Activated naive CD8-positive, alpha-beta T cell (primary cell): ENCODE results near the gene AFDN.

ENCODE experiments used
- H3K27ac Mint-ChIP-seq: one replicate; pipeline ENCODE4 v1.8.0; 2021; ENCODE audit warnings: mixed read lengths
- H3K27me3 Mint-ChIP-seq: one replicate; pipeline ENCODE4 v1.8.0; 2021; ENCODE audit warnings: mixed read lengths
- H3K36me3 Mint-ChIP-seq: one replicate; pipeline ENCODE4 v1.8.0; 2021; ENCODE audit warnings: mixed read lengths
- H3K4me1 Mint-ChIP-seq: one replicate; pipeline ENCODE4 v1.8.0; 2021; ENCODE audit warnings: low read depth, mixed read lengths
- H3K4me3 Mint-ChIP-seq: one replicate; pipeline ENCODE4 v1.8.0; 2021; ENCODE audit warnings: mild to moderate bottlenecking, mixed read lengths
- H3K9me3 Mint-ChIP-seq: one replicate; pipeline ENCODE4 v1.8.0; 2021; ENCODE audit warnings: low read depth, mixed read lengths

Gene AFDN

GRCh38 chr6:167791780-167792478, 34.8 kb upstream of the AFDN start:
- H3K4me3 Mint-ChIP-seq, result no peak overlapping the region
- peaks cover 5% of the 10 kb centered on the region for H3K4me1 Mint-ChIP-seq
- H3K36me3 Mint-ChIP-seq, result no peaks in the 10 kb centered on the region
- H3K27ac Mint-ChIP-seq, result no peak overlapping the region
- H3K27me3 Mint-ChIP-seq, result peaks cover 26% of the 10 kb centered on the region
- H3K9me3 Mint-ChIP-seq, result no peaks in the 10 kb centered on the region

- peaks cover 5% of the 10 kb centered on the region for H3K4me1 Mint-ChIP-seq
- H3K36me3 Mint-ChIP-seq, result no peaks in the 10 kb centered on the region
- H3K27me3 Mint-ChIP-seq, result peaks cover 31% of the 10 kb centered on the region
- H3K9me3 Mint-ChIP-seq, result no peaks in the 10 kb centered on the region
- H3K27ac Mint-ChIP-seq, result no peak overlapping the region
- H3K4me3 Mint-ChIP-seq, result no peak overlapping the region
Observed at GRCh38 chr6:167793421-167793820, 33.3 kb upstream of the AFDN start.

- Mint-ChIP-seq H3K4me3 (peak overlapping the region; percentile 15), H3K9me3 (no peaks in the 10 kb centered on the region), H3K27me3 (peaks cover 31% of the 10 kb centered on the region), H3K27ac (no peak overlapping the region), H3K4me1 (peaks cover 5% of the 10 kb centered on the region), H3K36me3 (no peaks in the 10 kb centered on the region)
Observed at GRCh38 chr6:167794161-167795157, 32.3 kb upstream of the AFDN start.

GRCh38 chr6:167795321-167795811, 31.3 kb upstream of the AFDN start:
- Mint-ChIP-seq H3K27ac (no peak overlapping the region), H3K9me3 (no peaks in the 10 kb centered on the region), H3K36me3 (no peaks in the 10 kb centered on the region), H3K27me3 (peaks cover 33% of the 10 kb centered on the region), H3K4me3 (peak overlapping the region; percentile 43), H3K4me1 (peaks cover 5% of the 10 kb centered on the region)

- Mint-ChIP-seq H3K4me1 (peaks cover 5% of the 10 kb centered on the region), H3K27me3 (peaks cover 28% of the 10 kb centered on the region)
Observed at GRCh38 chr6:167795874-167796191, 30.9 kb upstream of the AFDN start.

GRCh38 chr6:167796192-167796981, 30.3 kb upstream of the AFDN start:
- peaks cover 5% of the 10 kb centered on the region for H3K4me1 Mint-ChIP-seq
- H3K9me3 Mint-ChIP-seq, result no peaks in the 10 kb centered on the region
- peaks cover 27% of the 10 kb centered on the region for H3K27me3 Mint-ChIP-seq
- H3K27ac Mint-ChIP-seq, result no peak overlapping the region
- H3K36me3 Mint-ChIP-seq, result no peaks in the 10 kb centered on the region
- H3K4me3 Mint-ChIP-seq, result peak overlapping the region; percentile 44

More at GRCh38 chr6:167795874-167796191, 30.9 kb upstream of the AFDN start:
- H3K27ac Mint-ChIP-seq, result no peak overlapping the region
- peak overlapping the region; percentile 43 for H3K4me3 Mint-ChIP-seq
- no peaks in the 10 kb centered on the region for H3K9me3 Mint-ChIP-seq
- H3K36me3 Mint-ChIP-seq, result no peaks in the 10 kb centered on the region

GRCh38 chr6:167797011-167797471, 29.7 kb upstream of the AFDN start:
- Mint-ChIP-seq H3K4me3 (peak overlapping the region; percentile 44), H3K27me3 (peaks cover 31% of the 10 kb centered on the region), H3K36me3 (no peaks in the 10 kb centered on the region), H3K4me1 (peaks cover 5% of the 10 kb centered on the region), H3K27ac (no peak overlapping the region), H3K9me3 (no peaks in the 10 kb centered on the region)

GRCh38 chr6:167797476-167798265, 29.0 kb upstream of the AFDN start:
- H3K27me3 Mint-ChIP-seq, result peaks cover 29% of the 10 kb centered on the region
- no peaks in the 10 kb centered on the region for H3K9me3 Mint-ChIP-seq
- no peak overlapping the region for H3K27ac Mint-ChIP-seq
- peak overlapping the region; percentile 4 for H3K4me3 Mint-ChIP-seq
- H3K36me3 Mint-ChIP-seq, result no peaks in the 10 kb centered on the region
- peaks cover 5% of the 10 kb centered on the region for H3K4me1 Mint-ChIP-seq

GRCh38 chr6:167798453-167798852, 28.3 kb upstream of the AFDN start:
- H3K9me3 Mint-ChIP-seq, result no peaks in the 10 kb centered on the region
- no peak overlapping the region for H3K4me3 Mint-ChIP-seq
- H3K36me3 Mint-ChIP-seq, result no peaks in the 10 kb centered on the region

GRCh38 chr6:167799033-167799821, 27.5 kb upstream of the AFDN start:
- Mint-ChIP-seq H3K27me3 (peaks cover 30% of the 10 kb centered on the region), H3K4me1 (peaks cover 5% of the 10 kb centered on the region), H3K4me3 (no peak overlapping the region), H3K36me3 (no peaks in the 10 kb centered on the region), H3K9me3 (no peaks in the 10 kb centered on the region), H3K27ac (no peak overlapping the region)

More at GRCh38 chr6:167798453-167798852, 28.3 kb upstream of the AFDN start:
- peaks cover 5% of the 10 kb centered on the region for H3K4me1 Mint-ChIP-seq
- H3K27me3 Mint-ChIP-seq, result peaks cover 28% of the 10 kb centered on the region
- no peak overlapping the region for H3K27ac Mint-ChIP-seq

- H3K27ac Mint-ChIP-seq, result no peak overlapping the region
- H3K27me3 Mint-ChIP-seq, result peaks cover 26% of the 10 kb centered on the region
- H3K9me3 Mint-ChIP-seq, result no peaks in the 10 kb centered on the region
Observed at GRCh38 chr6:167800549-167800948, 26.2 kb upstream of the AFDN start.

GRCh38 chr6:167801263-167801662, 25.4 kb upstream of the AFDN start:
- no peaks in the 10 kb centered on the region for H3K36me3 Mint-ChIP-seq
- H3K4me1 Mint-ChIP-seq, result no peaks in the 10 kb centered on the region
- no peak overlapping the region for H3K27ac Mint-ChIP-seq
- H3K27me3 Mint-ChIP-seq, result peaks cover 25% of the 10 kb centered on the region
- H3K4me3 Mint-ChIP-seq, result no peak overlapping the region
- no peaks in the 10 kb centered on the region for H3K9me3 Mint-ChIP-seq

More at GRCh38 chr6:167800549-167800948, 26.2 kb upstream of the AFDN start:
- Mint-ChIP-seq H3K4me3 (no peak overlapping the region), H3K36me3 (no peaks in the 10 kb centered on the region), H3K4me1 (peaks cover 3% of the 10 kb centered on the region)

GRCh38 chr6:167802339-167802738, 24.4 kb upstream of the AFDN start:
- peaks cover 25% of the 10 kb centered on the region for H3K27me3 Mint-ChIP-seq
- no peaks in the 10 kb centered on the region for H3K9me3 Mint-ChIP-seq
- H3K4me3 Mint-ChIP-seq, result no peak overlapping the region

More at GRCh38 chr6:167802339-167802738, 24.4 kb upstream of the AFDN start:
- Mint-ChIP-seq H3K36me3 (no peaks in the 10 kb centered on the region), H3K4me1 (no peaks in the 10 kb centered on the region), H3K27ac (no peak overlapping the region)
